ENCODE measurements around the gene LACTBL1. TPM values are rescaled to one million over a fixed set of nuclear protein-coding genes. Genes with fewer than 3 reads are reported as not detected.

Gene LACTBL1
- total RNA-seq, 2 donors from 2014 or later, result not detected

- Histone ChIP-seq H3K9ac (ENCODE audit: low read depth in 2 of 2, low read length in 2 of 2) (no peak overlapping the region), H3K9me3 (no peaks in the 10 kb centered on the region), H3K36me3 (no peaks in the 10 kb centered on the region), H3K4me1 (no peaks in the 10 kb centered on the region), H3K4me3 (no peak overlapping the region), H3K27ac (no peak overlapping the region), H3K27me3 (no peaks in the 10 kb centered on the region)
- intact Hi-C loops (cut with DNase I), result no loop called here
- no peak for DNase-seq
- TF ChIP-seq CTCF (IDR thresholded peaks at IDR 0.05), result no peak
These were observed 59.1 kb downstream of the LACTBL1 start for GRCh38 chr1:22913421-22914141.

GRCh38 chr1:22912311-22912710 lies 60.4 kb downstream of the LACTBL1 start:
- intact Hi-C loops (cut with DNase I), result no loop called here
- no peak for DNase-seq
- Histone ChIP-seq H3K4me3 (no peak overlapping the region), H3K27ac (no peak overlapping the region), H3K27me3 (no peaks in the 10 kb centered on the region), H3K4me1 (no peaks in the 10 kb centered on the region), H3K9ac (ENCODE audit: low read depth in 2 of 2, low read length in 2 of 2) (no peak overlapping the region), H3K36me3 (no peaks in the 10 kb centered on the region), H3K9me3 (no peaks in the 10 kb centered on the region)
- TF ChIP-seq CTCF (IDR thresholded peaks at IDR 0.05), result no peak

- Histone ChIP-seq H3K27me3 (no peaks in the 10 kb centered on the region), H3K4me3 (no peak overlapping the region), H3K36me3 (no peaks in the 10 kb centered on the region), H3K27ac (no peak overlapping the region), H3K4me1 (no peaks in the 10 kb centered on the region), H3K9me3 (no peaks in the 10 kb centered on the region), H3K9ac (ENCODE audit: low read depth in 2 of 2, low read length in 2 of 2) (no peak overlapping the region)
- TF ChIP-seq CTCF (IDR thresholded peaks at IDR 0.05), result no peak
- DNase-seq, result no peak
- intact Hi-C loops (cut with DNase I), result no loop called here
These were observed 61.5 kb downstream of the LACTBL1 start for GRCh38 chr1:22910986-22911651.

- Histone ChIP-seq H3K36me3 (no peaks in the 10 kb centered on the region), H3K27ac (no peak overlapping the region), H3K9me3 (no peaks in the 10 kb centered on the region), H3K4me1 (no peaks in the 10 kb centered on the region), H3K9ac (ENCODE audit: low read depth in 2 of 2, low read length in 2 of 2) (no peak overlapping the region), H3K27me3 (no peaks in the 10 kb centered on the region), H3K4me3 (no peak overlapping the region)
- DNase-seq, result no peak
- intact Hi-C loops (cut with DNase I), result no loop called here
- TF ChIP-seq CTCF (IDR thresholded peaks at IDR 0.05), result no peak
These were observed 62.4 kb downstream of the LACTBL1 start for GRCh38 chr1:22910286-22910685.

GRCh38 chr1:22908880-22909426 lies 63.7 kb downstream of the LACTBL1 start:
- Histone ChIP-seq H3K9me3 (no peaks in the 10 kb centered on the region), H3K4me3 (no peak overlapping the region), H3K36me3 (no peaks in the 10 kb centered on the region), H3K9ac (ENCODE audit: low read depth in 2 of 2, low read length in 2 of 2) (no peak overlapping the region), H3K4me1 (no peaks in the 10 kb centered on the region), H3K27ac (no peak overlapping the region), H3K27me3 (no peaks in the 10 kb centered on the region)
- no peak for DNase-seq
- intact Hi-C loops (cut with DNase I), result no loop called here
- TF ChIP-seq CTCF (IDR thresholded peaks at IDR 0.05), result no peak

All from colonic mucosa (tissue), 4 donors.